ENCODE measurements around the gene FAM25G. TPM values are rescaled to one million over a fixed set of nuclear protein-coding genes. Genes with fewer than 3 reads are reported as not detected.
A peak's percentile ranks its signal among the peaks of the same experiment; 100 is the strongest.
"Not testable (repeated sequence)": the region's sequence is repeated elsewhere in the genome, so short reads cannot be mapped to it uniquely, and the experiment has no call there.

Gene FAM25G
- total RNA-seq, 1 donor from 2014 or later, result not detected

DNA sequence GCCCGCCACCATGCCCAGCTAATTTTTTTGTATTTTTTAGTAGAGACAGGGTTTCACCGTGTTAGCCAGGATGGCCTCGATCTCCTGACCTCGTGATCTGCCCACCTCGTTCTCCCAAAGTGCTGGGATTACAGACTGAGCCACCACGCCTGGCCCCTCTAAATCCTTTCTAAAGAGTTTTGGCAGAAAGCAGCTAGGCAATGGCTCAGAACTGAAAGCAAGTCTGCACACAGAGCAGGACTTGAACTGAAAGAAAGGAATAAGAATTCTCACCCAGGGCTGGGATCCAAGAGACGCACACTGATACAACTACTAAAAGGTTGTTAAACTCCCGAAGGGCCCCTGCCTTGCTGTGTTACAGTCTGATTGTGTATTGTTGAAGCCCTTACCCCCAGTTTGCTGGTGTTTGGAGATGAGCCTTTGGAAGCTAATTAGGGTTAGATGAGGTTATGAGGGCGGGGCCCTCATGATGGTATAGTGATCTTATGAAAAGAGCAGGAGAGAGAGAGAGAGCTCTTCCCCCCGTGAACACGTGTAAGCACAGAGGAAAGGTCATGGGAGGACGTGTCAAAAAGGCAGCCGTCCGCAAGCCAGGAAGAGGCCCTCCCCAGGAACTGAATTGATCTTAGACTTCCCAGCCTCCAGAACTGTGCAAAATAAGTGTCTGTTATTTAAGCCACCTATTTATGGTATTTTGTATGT lies 26.1 kb downstream of the FAM25G start:
- not testable (repeated sequence) for DNase-seq (ENCODE audit: low read depth in 2 of 2)

GRCh38 chr10:47462577-47463358 lies 28.7 kb downstream of the FAM25G start:
- DNase-seq (ENCODE audit: low read depth in 2 of 2), result not testable (repeated sequence)

- DNase-seq (ENCODE audit: low read depth in 2 of 2), result peak; percentile 25 to 41
Observed at GRCh38 chr10:47461261-47461687, 30.2 kb downstream of the FAM25G start.

- peak in 1 of 2 donors; percentile 12 for DNase-seq (ENCODE audit: low read depth in 2 of 2)
Observed at GRCh38 chr10:47458466-47459154, 32.9 kb downstream of the FAM25G start.

DNA sequence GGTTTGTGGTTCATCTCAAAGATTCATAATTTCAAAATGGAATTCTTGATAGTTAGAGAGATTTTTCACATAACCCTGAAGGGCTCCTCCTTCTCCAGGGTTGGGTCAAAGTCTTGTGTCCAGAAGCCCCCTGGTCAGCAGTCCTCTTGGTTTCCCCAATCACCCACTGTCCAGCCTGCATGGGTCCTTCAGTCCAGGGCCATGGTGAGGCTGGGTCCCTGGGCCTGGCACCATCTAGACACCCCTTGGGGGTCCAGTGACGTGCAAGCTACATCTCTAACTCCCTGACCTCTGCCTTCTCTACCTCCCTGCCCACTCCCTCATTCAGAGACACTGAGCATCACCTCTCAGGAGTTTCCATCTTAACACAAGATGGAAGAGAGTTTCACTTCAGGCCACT lies 33.7 kb downstream of the FAM25G start:
- DNase-seq (ENCODE audit: low read depth in 2 of 2), result no peak

- DNase-seq (ENCODE audit: low read depth in 2 of 2), result no peak
Observed at GRCh38 chr10:47457528-47457820, 34.0 kb downstream of the FAM25G start.

DNA sequence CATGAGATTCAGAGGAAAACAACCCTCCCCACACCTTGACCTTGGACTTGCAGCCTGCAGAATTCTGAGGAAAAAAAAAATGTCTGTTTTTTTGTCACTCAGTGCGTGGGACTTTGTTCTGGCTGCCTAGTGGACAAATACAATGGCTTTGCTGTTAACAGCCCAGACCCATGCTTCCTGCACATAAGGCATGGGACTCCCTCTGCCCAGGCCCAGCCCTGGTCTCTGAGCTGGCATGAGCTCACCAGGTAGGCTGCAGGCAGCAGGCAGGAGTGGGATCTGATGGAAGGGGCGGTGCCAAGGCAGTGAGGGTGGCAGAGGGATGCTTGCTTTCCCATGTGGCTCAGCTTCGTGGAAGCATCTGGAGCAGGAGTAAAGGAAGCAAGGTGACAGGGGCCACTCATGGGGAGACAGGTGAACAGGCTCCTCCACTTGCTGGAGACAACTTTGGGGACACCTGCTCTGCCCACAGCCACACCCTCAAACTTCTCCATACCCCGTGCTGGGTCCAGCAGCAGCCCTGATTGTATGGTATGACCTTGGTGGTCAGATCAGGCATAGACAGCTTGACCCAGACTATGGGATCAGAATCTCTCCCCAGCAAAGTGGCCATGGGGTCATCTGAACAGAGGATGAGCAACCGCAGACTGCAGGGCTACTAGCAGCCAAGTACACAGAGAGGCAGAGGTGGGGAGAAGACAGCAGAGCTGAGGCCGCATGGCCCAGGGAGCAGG lies 34.5 kb downstream of the FAM25G start:
- no peak for DNase-seq (ENCODE audit: low read depth in 2 of 2)

GRCh38 chr10:47456079-47456785 lies 35.3 kb downstream of the FAM25G start:
- no peak for DNase-seq (ENCODE audit: low read depth in 2 of 2)

GRCh38 chr10:47455350-47456078 lies 36.0 kb downstream of the FAM25G start:
- not testable (repeated sequence) for DNase-seq (ENCODE audit: low read depth in 2 of 2)

GRCh38 chr10:47454780-47455058 lies 36.8 kb downstream of the FAM25G start:
- no peak for DNase-seq (ENCODE audit: low read depth in 2 of 2)

DNA sequence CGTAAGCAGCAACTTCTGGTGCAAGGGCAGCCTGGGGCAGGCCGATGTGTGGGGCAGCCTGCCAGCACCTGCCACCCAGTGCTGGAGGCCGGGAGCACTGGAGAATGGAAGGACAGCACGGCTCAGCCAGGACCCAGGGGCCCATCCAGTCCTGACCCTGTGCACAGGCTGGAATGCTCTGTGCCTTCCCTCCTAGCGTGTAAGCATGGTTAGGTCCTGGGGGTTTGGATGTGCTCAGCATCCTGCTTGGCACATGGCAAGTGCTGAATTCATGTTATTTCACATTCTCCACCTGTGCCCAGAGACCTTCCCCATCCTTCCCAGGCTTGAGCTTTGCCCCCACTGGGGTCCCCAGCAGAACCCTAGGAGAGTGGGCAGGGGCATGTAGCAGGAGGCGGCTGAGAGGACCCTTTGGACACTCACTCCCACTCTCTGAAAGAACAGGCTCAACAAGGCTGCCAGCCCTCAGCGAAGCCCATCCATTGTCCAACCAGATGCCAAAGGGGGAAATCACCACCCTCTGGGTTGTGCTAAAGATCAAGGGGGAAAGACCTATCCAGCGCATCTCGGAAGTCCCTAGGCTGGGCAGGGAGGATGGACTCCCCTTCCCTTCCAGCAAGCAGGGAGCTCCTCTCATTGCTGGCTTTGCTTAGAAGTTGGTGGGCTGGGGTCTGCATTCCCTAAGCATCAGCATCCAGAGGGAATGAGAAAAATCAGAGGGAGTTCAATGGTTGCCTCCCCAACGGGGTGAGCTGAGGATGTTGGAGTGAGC lies 37.3 kb downstream of the FAM25G start:
- DNase-seq (ENCODE audit: low read depth in 2 of 2), result no peak

GRCh38 chr10:47453141-47454007 lies 38.1 kb downstream of the FAM25G start:
- no peak for DNase-seq (ENCODE audit: low read depth in 2 of 2)

- DNase-seq (ENCODE audit: low read depth in 2 of 2), result peak in 1 of 2 donors; percentile 0
Observed at GRCh38 chr10:47452495-47453140, 38.9 kb downstream of the FAM25G start.

GRCh38 chr10:47451998-47452494 lies 39.5 kb downstream of the FAM25G start:
- DNase-seq (ENCODE audit: low read depth in 2 of 2), result peak in 1 of 2 donors; percentile 0

DNA sequence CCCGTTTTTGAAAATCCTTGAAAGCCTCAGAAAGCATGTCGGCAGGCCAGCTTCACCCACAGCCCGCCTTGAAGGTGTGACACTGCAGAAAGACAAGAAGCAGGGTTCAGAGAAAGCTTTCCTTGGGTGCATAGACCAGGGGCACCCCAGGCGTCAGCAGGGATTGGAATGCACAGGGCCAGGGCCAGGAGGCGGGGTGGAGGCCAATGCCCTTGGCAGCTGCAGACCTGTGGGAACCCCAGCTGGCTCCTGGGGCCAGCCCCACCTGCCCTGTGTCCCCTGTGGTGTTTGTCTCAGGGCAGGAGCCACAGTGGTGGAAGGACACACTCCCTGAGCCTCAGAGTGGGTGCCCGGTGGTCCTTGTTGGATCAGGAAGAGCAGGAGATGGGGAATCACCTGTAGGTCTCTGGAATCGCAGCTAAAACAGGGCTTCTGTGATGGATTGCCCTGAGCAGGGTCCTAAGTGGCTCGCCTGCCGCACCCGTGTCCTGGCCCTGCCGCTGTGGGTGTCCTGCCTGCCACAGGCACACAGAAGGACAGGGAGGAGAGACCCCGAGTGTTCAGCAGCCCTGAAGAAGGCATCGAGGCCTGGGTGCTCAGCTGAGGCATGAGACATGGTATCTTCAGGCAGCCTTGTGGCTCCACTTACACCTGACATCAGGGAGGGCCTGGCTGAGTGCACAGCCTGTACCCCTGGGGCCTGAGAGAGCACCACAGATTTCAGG lies 40.1 kb downstream of the FAM25G start:
- peak in 1 of 2 donors; percentile 0 for DNase-seq (ENCODE audit: low read depth in 2 of 2)

DNA sequence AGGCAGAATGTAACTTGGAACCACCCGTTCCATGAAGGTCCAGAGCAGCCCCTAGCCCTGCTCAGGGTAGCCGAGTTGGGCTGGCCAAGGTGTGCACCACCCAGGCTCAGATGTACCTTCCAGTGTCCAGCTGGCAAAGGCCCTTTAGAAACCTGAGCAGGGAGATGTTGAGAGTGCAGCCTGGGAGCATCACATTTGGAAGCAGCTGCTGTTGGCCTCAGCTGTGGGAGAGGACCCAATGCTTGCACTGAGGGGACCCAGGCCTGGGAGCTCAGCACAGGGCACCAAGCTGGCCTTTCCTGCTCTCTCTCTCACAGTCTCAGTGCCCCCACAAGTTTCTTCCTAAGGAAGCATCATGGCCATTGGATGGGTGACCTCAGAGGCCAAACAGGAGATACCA lies 41.1 kb downstream of the FAM25G start:
- DNase-seq (ENCODE audit: low read depth in 2 of 2), result no peak

- no peak for DNase-seq (ENCODE audit: low read depth in 2 of 2)
Observed at GRCh38 chr10:47449979-47450378, 41.5 kb downstream of the FAM25G start.
